Measurements from ENCODE around the gene HOXC4. TPM values are rescaled to one million over a fixed set of nuclear protein-coding genes. Genes with fewer than 3 reads are reported as not detected.

The HOXC4 gene
- total RNA-seq, 6 experiments from 2014 or later, result 0.35 to 0.73 (median 0.38) TPM; not detected in 2

DNA sequence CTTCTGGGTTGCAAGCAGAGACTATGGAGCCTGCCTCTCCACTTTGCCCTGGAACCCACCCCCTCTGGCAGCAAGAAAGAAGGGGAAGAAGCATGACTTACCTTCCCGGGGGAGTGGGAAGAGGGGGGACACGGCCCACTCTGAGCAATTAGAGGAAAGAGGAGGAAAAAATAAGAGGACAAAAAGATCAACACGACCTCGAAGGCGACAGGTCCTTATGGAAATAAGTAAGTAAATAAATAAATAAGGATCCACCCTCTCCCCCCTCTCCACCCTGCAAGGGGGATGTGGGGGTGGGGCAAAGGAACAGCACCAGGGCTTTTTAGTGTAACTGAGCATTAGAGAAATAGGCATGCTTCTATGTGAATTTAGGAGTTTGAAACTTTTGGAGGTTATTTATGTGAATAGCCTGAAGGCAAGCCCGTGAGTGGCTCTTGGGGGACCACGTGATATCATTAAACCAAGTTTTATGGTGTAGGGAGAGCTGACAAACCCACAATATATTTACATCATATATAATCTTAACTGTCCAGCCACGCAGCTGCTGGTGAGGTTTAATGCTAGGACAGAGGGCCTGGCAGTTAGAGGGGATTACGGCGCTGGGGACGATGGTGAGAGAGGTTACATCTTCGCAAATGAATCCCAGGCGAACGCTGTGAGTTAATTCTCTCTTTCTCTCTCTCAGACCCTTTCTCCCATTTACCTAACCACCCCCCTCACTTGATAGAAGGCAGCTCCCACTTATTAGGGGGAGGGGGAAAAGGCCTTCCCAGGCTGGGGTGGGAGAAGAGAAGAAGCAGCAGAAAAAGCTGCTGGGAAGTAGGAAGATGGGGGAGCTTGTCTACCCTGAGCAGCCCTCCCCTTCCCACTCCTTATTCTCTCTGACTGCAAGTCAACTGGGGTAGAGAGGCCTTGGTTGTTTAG, 16.0 kb upstream of the HOXC4 start:
- no peaks in the 10 kb centered on the region for H3K36me3 Mint-ChIP-seq (ENCODE audit: low read depth)
- H3K27ac Mint-ChIP-seq, result no peak overlapping the region
- no peak for DNase-seq
- peaks cover 8% of the 10 kb centered on the region; the same call in 1 of the 2 replicates for H3K4me1 Mint-ChIP-seq (ENCODE audit: low read depth)
- H3K27me3 Mint-ChIP-seq (ENCODE audit: insufficient read depth), result peaks cover 69% of the 10 kb centered on the region
- H3K4me3 Mint-ChIP-seq, result no peak overlapping the region
- peaks cover 3% of the 10 kb centered on the region; the same call in 1 of the 2 replicates for H3K9me3 Mint-ChIP-seq
- TF ChIP-seq, protein P1, sequence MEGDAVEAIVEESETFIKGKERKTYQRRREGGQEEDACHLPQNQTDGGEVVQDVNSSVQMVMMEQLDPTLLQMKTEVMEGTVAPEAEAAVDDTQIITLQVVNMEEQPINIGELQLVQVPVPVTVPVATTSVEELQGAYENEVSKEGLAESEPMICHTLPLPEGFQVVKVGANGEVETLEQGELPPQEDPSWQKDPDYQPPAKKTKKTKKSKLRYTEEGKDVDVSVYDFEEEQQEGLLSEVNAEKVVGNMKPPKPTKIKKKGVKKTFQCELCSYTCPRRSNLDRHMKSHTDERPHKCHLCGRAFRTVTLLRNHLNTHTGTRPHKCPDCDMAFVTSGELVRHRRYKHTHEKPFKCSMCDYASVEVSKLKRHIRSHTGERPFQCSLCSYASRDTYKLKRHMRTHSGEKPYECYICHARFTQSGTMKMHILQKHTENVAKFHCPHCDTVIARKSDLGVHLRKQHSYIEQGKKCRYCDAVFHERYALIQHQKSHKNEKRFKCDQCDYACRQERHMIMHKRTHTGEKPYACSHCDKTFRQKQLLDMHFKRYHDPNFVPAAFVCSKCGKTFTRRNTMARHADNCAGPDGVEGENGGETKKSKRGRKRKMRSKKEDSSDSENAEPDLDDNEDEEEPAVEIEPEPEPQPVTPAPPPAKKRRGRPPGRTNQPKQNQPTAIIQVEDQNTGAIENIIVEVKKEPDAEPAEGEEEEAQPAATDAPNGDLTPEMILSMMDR (IDR thresholded peaks at IDR 0.05), result no peak

GRCh38 chr12:54038284-54038870, 15.3 kb upstream of the HOXC4 start:
- Mint-ChIP-seq H3K27me3 (ENCODE audit: insufficient read depth) (peaks cover 70% of the 10 kb centered on the region), H3K36me3 (ENCODE audit: low read depth) (no peaks in the 10 kb centered on the region), H3K27ac (no peak overlapping the region), H3K4me1 (ENCODE audit: low read depth) (peaks cover 2% of the 10 kb centered on the region; the same call in 1 of the 2 replicates), H3K4me3 (no peak overlapping the region), H3K9me3 (no peaks in the 10 kb centered on the region)
- TF ChIP-seq, protein P1 (IDR thresholded peaks at IDR 0.05), result no peak
- DNase-seq, result no peak

DNA sequence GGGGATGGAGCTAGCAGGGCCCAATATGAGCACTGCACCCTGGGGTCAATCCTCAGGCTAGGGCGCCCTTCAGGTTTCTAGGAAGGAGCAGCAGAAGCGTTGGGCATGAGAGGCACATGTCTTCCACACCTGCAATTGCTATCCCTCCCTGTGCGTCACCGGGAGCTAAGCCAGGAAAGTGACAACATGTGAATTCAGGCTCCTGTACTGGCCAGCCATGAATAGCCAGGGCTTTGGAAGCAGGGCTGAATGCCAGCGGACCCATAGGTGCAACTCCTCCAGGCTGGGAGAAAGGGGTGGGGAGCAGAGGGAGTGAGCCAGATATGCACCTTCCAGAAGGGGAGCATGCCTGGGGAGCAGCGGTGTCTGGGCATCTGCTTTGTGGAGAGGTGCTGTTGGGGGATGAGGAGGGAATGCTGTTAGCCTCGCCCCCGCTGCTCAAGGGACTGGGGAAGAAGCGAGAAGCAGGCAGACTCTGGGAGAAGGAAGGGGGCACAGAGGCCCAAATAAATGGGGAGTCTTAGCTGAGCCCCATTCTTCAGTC, 14.7 kb upstream of the HOXC4 start:
- Mint-ChIP-seq H3K4me1 (ENCODE audit: low read depth) (no peaks in the 10 kb centered on the region), H3K27ac (no peak overlapping the region), H3K9me3 (no peaks in the 10 kb centered on the region), H3K27me3 (ENCODE audit: insufficient read depth) (peaks cover 73% of the 10 kb centered on the region), H3K4me3 (no peak overlapping the region), H3K36me3 (ENCODE audit: low read depth) (no peaks in the 10 kb centered on the region)
- DNase-seq, result no peak
- TF ChIP-seq, protein P1 (IDR thresholded peaks at IDR 0.05), result no peak

DNA sequence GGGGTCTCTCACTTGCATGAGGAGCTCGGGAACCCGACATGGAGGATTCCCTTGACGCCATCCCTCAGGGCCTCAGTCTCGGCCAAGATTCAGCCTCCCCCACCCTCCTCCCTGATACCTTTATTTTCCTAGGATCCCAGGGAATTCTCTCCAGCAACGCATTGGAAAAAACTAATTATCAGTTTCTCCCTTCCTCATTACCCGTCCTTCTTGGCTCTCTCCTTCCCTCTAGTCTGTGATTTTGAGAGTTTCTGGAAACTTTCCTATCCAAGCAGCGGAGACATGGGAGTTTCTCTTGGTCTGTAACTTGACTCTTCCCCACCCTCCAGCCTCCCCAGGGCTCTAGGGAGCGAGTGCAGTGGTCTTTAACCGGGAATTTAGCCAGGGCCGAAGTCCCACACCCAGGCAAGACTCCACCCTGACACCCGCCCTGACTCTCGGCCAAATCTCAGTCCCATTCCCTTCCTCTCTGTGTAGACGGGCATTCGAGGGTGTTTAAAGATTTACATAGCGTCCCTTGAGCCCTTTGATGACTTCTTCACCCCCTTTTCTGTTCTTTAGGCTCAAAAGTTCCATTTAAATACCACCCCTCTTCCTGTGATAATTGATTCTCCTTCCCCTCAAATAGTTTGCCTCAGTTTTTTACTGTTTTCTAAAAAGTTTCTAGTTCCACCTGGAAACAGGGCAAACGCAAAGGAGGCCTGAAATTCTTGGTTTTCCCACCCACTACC, 14.1 kb upstream of the HOXC4 start:
- Mint-ChIP-seq H3K36me3 (ENCODE audit: low read depth) (no peaks in the 10 kb centered on the region), H3K4me1 (ENCODE audit: low read depth) (no peaks in the 10 kb centered on the region), H3K9me3 (no peaks in the 10 kb centered on the region), H3K27me3 (ENCODE audit: insufficient read depth) (peaks cover 75% of the 10 kb centered on the region), H3K4me3 (no peak overlapping the region), H3K27ac (no peak overlapping the region)
- DNase-seq, result no peak
- TF ChIP-seq, protein P1 (IDR thresholded peaks at IDR 0.05), result no peak

- Mint-ChIP-seq H3K9me3 (no peaks in the 10 kb centered on the region), H3K27me3 (ENCODE audit: insufficient read depth) (peaks cover 75% of the 10 kb centered on the region), H3K36me3 (ENCODE audit: low read depth) (no peaks in the 10 kb centered on the region), H3K27ac (no peak overlapping the region), H3K4me1 (ENCODE audit: low read depth) (no peaks in the 10 kb centered on the region), H3K4me3 (no peak overlapping the region)
- no peak for DNase-seq
- TF ChIP-seq, protein P1 (IDR thresholded peaks at IDR 0.05), result no peak
Observed at GRCh38 chr12:54040148-54040494, 13.5 kb upstream of the HOXC4 start.

Data from HFFc6 (cell line).